HL-60 (cell line): ENCODE measurements around the gene EPS8.

Source experiments
- GABPA ChIP-seq: IDR thresholded peaks from 2 replicates; pipeline ENCODE4 v1.6.1; 2012; ENCODE audit warnings: low read depth
- POLR2AphosphoS5 ChIP-seq: IDR thresholded peaks from 2 replicates; pipeline ENCODE4 v1.6.1; 2012; ENCODE audit warnings: low read depth
- SPI1 ChIP-seq: IDR thresholded peaks from 2 replicates; pipeline ENCODE4 v1.6.1; 2012; ENCODE audit warnings: low read depth, mild to moderate bottlenecking, borderline replicate concordance
- TF ChIP-seq, protein P1 (sequence below): IDR thresholded peaks from 2 replicates; pipeline ENCODE4 v1.6.1; 2012; ENCODE audit warnings: low read depth; ENCODE audit not compliant: insufficient replicate concordance
- TF ChIP-seq, protein P2 (sequence below): IDR thresholded peaks from one replicate; pipeline ENCODE4 v1.5.1; 2011; ENCODE audit warnings: low read length, control low read depth, inconsistent platforms; ENCODE audit not compliant: insufficient read depth

DNA sequence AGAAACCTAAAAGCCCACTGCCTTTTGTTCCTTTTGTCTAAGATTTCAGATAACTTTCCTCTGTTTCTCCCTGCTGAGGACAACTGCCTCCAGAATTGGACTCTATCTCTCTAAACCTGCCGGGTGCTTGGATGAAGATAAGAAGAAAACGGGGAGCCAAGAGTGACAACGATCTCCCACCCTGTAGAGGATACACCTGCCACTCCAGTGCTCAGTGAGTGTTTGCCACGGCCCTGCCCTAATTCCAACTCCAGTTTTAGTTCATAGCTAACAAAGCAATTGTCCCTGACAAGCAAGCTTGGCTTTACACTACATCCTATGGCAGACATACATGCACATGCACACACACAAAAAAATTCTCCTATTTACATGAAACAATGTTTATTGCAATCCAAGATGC is 39.3 kb downstream of the EPS8 start:
- TF ChIP-seq, protein P1, sequence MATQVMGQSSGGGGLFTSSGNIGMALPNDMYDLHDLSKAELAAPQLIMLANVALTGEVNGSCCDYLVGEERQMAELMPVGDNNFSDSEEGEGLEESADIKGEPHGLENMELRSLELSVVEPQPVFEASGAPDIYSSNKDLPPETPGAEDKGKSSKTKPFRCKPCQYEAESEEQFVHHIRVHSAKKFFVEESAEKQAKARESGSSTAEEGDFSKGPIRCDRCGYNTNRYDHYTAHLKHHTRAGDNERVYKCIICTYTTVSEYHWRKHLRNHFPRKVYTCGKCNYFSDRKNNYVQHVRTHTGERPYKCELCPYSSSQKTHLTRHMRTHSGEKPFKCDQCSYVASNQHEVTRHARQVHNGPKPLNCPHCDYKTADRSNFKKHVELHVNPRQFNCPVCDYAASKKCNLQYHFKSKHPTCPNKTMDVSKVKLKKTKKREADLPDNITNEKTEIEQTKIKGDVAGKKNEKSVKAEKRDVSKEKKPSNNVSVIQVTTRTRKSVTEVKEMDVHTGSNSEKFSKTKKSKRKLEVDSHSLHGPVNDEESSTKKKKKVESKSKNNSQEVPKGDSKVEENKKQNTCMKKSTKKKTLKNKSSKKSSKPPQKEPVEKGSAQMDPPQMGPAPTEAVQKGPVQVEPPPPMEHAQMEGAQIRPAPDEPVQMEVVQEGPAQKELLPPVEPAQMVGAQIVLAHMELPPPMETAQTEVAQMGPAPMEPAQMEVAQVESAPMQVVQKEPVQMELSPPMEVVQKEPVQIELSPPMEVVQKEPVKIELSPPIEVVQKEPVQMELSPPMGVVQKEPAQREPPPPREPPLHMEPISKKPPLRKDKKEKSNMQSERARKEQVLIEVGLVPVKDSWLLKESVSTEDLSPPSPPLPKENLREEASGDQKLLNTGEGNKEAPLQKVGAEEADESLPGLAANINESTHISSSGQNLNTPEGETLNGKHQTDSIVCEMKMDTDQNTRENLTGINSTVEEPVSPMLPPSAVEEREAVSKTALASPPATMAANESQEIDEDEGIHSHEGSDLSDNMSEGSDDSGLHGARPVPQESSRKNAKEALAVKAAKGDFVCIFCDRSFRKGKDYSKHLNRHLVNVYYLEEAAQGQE, result no peak
- TF ChIP-seq, protein P2, sequence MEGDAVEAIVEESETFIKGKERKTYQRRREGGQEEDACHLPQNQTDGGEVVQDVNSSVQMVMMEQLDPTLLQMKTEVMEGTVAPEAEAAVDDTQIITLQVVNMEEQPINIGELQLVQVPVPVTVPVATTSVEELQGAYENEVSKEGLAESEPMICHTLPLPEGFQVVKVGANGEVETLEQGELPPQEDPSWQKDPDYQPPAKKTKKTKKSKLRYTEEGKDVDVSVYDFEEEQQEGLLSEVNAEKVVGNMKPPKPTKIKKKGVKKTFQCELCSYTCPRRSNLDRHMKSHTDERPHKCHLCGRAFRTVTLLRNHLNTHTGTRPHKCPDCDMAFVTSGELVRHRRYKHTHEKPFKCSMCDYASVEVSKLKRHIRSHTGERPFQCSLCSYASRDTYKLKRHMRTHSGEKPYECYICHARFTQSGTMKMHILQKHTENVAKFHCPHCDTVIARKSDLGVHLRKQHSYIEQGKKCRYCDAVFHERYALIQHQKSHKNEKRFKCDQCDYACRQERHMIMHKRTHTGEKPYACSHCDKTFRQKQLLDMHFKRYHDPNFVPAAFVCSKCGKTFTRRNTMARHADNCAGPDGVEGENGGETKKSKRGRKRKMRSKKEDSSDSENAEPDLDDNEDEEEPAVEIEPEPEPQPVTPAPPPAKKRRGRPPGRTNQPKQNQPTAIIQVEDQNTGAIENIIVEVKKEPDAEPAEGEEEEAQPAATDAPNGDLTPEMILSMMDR, result no peak
- TF ChIP-seq POLR2AphosphoS5 (no peak), SPI1 (no peak), GABPA (no peak)
